ENCODE results near the gene MRPS2. TPM values are rescaled to one million over a fixed set of nuclear protein-coding genes. Genes with fewer than 3 reads are reported as not detected.

MRPS2 gene
- total and polyA plus RNA-seq, 10 of the 15 experiments (the other 5 are each of a cell fraction or from before 2014, with no cell fraction given) = 3.3 to 103 (median 69.5) TPM

DNA sequence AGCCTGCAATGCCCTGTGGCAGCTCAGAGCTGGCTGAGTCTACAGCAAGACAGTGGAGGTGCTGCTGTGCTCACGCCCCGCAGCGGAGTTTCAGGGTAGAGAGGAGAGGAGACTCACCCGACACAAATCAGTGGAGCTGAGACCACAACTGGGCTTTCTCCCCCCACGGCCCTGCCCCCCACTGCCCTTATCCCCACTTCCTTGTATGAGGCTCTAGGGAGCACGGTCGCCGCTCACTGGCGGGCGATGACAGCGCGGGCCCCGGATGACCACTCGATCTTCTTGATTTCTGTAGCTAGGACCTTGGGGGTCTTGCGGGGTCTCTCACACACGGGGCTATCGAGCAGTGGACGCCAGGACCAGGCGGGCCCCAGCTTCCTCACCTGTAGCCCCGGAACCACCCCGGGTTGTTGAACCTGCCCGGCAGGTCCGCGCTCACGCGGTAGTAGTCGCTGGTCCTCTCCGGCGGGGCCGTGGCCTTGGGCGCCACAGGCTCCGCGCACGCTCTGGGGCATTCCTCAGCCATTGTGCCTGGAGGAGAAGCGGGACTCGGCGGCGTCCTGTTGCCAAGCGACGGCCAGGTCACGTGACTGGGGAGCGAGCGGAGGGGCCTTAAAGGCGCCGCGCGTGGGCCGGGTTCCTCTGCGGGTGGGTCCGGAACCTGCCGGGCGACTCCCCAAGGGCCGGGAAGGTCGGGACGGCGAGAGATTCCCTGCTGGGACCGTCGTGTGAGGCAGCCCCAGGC is 984 bp upstream of the MRPS2 start (continued):
- TF ChIP-seq, protein P1, sequence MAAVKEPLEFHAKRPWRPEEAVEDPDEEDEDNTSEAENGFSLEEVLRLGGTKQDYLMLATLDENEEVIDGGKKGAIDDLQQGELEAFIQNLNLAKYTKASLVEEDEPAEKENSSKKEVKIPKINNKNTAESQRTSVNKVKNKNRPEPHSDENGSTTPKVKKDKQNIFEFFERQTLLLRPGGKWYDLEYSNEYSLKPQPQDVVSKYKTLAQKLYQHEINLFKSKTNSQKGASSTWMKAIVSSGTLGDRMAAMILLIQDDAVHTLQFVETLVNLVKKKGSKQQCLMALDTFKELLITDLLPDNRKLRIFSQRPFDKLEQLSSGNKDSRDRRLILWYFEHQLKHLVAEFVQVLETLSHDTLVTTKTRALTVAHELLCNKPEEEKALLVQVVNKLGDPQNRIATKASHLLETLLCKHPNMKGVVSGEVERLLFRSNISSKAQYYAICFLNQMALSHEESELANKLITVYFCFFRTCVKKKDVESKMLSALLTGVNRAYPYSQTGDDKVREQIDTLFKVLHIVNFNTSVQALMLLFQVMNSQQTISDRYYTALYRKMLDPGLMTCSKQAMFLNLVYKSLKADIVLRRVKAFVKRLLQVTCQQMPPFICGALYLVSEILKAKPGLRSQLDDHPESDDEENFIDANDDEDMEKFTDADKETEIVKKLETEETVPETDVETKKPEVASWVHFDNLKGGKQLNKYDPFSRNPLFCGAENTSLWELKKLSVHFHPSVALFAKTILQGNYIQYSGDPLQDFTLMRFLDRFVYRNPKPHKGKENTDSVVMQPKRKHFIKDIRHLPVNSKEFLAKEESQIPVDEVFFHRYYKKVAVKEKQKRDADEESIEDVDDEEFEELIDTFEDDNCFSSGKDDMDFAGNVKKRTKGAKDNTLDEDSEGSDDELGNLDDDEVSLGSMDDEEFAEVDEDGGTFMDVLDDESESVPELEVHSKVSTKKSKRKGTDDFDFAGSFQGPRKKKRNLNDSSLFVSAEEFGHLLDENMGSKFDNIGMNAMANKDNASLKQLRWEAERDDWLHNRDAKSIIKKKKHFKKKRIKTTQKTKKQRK (IDR thresholded peaks at IDR 0.05; ENCODE audit: low read depth, low read length) = no peak
- TF ChIP-seq KDM1A (IDR thresholded peaks at IDR 0.05; ENCODE audit: borderline replicate concordance) (no peak), GATAD2B (conservative IDR thresholded peaks at IDR 0.05; ENCODE audit: low read depth) (0 out of 2 replicates have a peak, but pooled peaks have one; percentile 7), CEBPB (IDR thresholded peaks at IDR 0.05; ENCODE audit: borderline replicate concordance in 1 of 2, low read depth in 2 of 2, low read length in 2 of 2) (no peak), CHD2 (IDR thresholded peaks at IDR 0.05; ENCODE audit: borderline replicate concordance, low read depth, low read length) (no peak), RAD21 (IDR thresholded peaks at IDR 0.05; ENCODE audit: insufficient read depth, low read depth, low read length) (no peak), SPI1 (IDR thresholded peaks at IDR 0.05; ENCODE audit: borderline replicate concordance, insufficient read depth, low read depth, low read length) (no peak; the same call in 1 of the 2 replicates), STAT3 (IDR thresholded peaks at IDR 0.05; ENCODE audit: low read depth, low read length) (no peak), ZNF207 (IDR thresholded peaks at IDR 0.05; ENCODE audit: borderline replicate concordance) (no peak), POLR2A (IDR thresholded peaks at IDR 0.05; ENCODE audit: low read depth, low read length) (no peak), SREBF1 (IDR thresholded peaks at IDR 0.05; ENCODE audit: low read length) (no peak), WRNIP1 (IDR thresholded peaks at IDR 0.05; ENCODE audit: borderline replicate concordance, low read depth, low read length) (no peak), ZBTB33 (IDR thresholded peaks at IDR 0.05) (no peak), NRF1 (conservative IDR thresholded peaks at IDR 0.05; ENCODE audit: low read depth, low read length) (no peak), IRF4 (IDR thresholded peaks at IDR 0.05; ENCODE audit: low read depth, low read length) (no peak), SMAD5 (IDR thresholded peaks at IDR 0.05; ENCODE audit: low read depth) (no peak)
- TF ChIP-seq, protein P2, sequence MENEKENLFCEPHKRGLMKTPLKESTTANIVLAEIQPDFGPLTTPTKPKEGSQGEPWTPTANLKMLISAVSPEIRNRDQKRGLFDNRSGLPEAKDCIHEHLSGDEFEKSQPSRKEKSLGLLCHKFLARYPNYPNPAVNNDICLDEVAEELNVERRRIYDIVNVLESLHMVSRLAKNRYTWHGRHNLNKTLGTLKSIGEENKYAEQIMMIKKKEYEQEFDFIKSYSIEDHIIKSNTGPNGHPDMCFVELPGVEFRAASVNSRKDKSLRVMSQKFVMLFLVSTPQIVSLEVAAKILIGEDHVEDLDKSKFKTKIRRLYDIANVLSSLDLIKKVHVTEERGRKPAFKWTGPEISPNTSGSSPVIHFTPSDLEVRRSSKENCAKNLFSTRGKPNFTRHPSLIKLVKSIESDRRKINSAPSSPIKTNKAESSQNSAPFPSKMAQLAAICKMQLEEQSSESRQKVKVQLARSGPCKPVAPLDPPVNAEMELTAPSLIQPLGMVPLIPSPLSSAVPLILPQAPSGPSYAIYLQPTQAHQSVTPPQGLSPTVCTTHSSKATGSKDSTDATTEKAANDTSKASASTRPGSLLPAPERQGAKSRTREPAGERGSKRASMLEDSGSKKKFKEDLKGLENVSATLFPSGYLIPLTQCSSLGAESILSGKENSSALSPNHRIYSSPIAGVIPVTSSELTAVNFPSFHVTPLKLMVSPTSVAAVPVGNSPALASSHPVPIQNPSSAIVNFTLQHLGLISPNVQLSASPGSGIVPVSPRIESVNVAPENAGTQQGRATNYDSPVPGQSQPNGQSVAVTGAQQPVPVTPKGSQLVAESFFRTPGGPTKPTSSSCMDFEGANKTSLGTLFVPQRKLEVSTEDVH (IDR thresholded peaks at IDR 0.05; ENCODE audit: low read depth, partially characterized antibody) = no peak
- TF ChIP-seq, protein P3, sequence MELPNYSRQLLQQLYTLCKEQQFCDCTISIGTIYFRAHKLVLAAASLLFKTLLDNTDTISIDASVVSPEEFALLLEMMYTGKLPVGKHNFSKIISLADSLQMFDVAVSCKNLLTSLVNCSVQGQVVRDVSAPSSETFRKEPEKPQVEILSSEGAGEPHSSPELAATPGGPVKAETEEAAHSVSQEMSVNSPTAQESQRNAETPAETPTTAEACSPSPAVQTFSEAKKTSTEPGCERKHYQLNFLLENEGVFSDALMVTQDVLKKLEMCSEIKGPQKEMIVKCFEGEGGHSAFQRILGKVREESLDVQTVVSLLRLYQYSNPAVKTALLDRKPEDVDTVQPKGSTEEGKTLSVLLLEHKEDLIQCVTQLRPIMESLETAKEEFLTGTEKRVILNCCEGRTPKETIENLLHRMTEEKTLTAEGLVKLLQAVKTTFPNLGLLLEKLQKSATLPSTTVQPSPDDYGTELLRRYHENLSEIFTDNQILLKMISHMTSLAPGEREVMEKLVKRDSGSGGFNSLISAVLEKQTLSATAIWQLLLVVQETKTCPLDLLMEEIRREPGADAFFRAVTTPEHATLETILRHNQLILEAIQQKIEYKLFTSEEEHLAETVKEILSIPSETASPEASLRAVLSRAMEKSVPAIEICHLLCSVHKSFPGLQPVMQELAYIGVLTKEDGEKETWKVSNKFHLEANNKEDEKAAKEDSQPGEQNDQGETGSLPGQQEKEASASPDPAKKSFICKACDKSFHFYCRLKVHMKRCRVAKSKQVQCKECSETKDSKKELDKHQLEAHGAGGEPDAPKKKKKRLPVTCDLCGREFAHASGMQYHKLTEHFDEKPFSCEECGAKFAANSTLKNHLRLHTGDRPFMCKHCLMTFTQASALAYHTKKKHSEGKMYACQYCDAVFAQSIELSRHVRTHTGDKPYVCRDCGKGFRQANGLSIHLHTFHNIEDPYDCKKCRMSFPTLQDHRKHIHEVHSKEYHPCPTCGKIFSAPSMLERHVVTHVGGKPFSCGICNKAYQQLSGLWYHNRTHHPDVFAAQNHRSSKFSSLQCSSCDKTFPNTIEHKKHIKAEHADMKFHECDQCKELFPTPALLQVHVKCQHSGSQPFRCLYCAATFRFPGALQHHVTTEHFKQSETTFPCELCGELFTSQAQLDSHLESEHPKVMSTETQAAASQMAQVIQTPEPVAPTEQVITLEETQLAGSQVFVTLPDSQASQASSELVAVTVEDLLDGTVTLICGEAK (IDR thresholded peaks at IDR 0.05; ENCODE audit: borderline replicate concordance) = no peak

Measured in GM12878 (cell line).